Effector memory CD4-positive, alpha-beta T cell (primary cell): Measurements from ENCODE around the gene OTUD4.

Experiments
- DNase-seq, 3 donors: peaks; one replicate each; pipeline ENCODE4 v3.0.0-alpha.2; 2020
- H3K27ac ChIP-seq: 2 replicates; pipeline ENCODE4 v1.7.0; 2013; ENCODE audit warnings: mild to moderate bottlenecking, low read length, moderate library complexity; ENCODE audit not compliant: insufficient read depth, poor library complexity, severe bottlenecking
- H3K27me3 ChIP-seq: replicated peaks from 2 replicates; pipeline ENCODE4 v1.7.0; 2013; ENCODE audit warnings: mild to moderate bottlenecking, low read length; ENCODE audit not compliant: insufficient read depth, control insufficient read depth, poor library complexity, severe bottlenecking
- H3K36me3 ChIP-seq: 2 replicates; pipeline ENCODE4 v1.7.0; 2013; ENCODE audit warnings: mild to moderate bottlenecking, low read length, moderate library complexity; ENCODE audit not compliant: control insufficient read depth, insufficient read depth
- H3K4me1 ChIP-seq: 2 replicates; pipeline ENCODE4 v1.7.0; 2013; ENCODE audit warnings: low read length, mild to moderate bottlenecking; ENCODE audit not compliant: control insufficient read depth, insufficient read depth, poor library complexity, severe bottlenecking
- H3K4me3 ChIP-seq: 2 replicates; pipeline ENCODE4 v1.7.0; 2013; ENCODE audit warnings: low read length, low read depth, mild to moderate bottlenecking; ENCODE audit not compliant: insufficient read depth, poor library complexity, severe bottlenecking
- H3K9me3 ChIP-seq: 2 replicates; pipeline ENCODE4 v1.7.0; 2013; ENCODE audit warnings: mild to moderate bottlenecking, low read length, moderate library complexity; ENCODE audit not compliant: control insufficient read depth

OTUD4 gene

GRCh38 chr4:145200366-145200765 lies 20.0 kb upstream of the OTUD4 start:
- H3K27me3 ChIP-seq: peaks cover 4% of the 10 kb centered on the region
- H3K36me3 ChIP-seq: no peaks in the 10 kb centered on the region
- no peak overlapping the region for H3K27ac ChIP-seq
- H3K4me1 ChIP-seq: no peaks in the 10 kb centered on the region
- no peak overlapping the region for H3K4me3 ChIP-seq
- DNase-seq: no peak
- no peaks in the 10 kb centered on the region for H3K9me3 ChIP-seq

GRCh38 chr4:145199051-145199716 lies 18.8 kb upstream of the OTUD4 start:
- peaks cover 4% of the 10 kb centered on the region for H3K27me3 ChIP-seq
- H3K4me3 ChIP-seq: no peak overlapping the region
- no peaks in the 10 kb centered on the region for H3K9me3 ChIP-seq
- no peaks in the 10 kb centered on the region for H3K36me3 ChIP-seq
- H3K4me1 ChIP-seq: no peaks in the 10 kb centered on the region
- no peak overlapping the region for H3K27ac ChIP-seq
- no peak for DNase-seq

DNA sequence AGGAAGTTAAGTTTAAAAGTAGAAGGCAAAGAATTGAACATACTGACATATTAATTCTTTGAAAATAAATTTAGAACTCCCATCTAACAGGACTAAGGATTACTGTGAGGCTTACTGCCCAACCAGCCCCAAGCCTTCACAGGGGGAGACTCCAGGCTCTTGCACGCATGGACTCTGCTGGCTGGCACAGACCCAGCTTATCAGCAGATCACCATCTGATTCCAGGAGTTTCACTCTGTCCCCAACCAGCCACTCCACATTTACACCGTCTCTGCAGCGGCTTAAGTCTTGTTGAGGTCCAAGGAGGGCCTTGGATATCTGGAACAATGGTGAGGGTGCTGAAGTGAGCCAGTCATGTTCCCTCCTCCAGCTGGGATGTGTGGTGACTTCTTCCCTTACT lies 16.4 kb upstream of the OTUD4 start:
- Histone ChIP-seq H3K9me3 (no peaks in the 10 kb centered on the region), H3K4me3 (no peak overlapping the region), H3K27me3 (peaks cover 4% of the 10 kb centered on the region), H3K36me3 (no peaks in the 10 kb centered on the region), H3K4me1 (no peaks in the 10 kb centered on the region), H3K27ac (no peak overlapping the region)
- no peak for DNase-seq

DNA sequence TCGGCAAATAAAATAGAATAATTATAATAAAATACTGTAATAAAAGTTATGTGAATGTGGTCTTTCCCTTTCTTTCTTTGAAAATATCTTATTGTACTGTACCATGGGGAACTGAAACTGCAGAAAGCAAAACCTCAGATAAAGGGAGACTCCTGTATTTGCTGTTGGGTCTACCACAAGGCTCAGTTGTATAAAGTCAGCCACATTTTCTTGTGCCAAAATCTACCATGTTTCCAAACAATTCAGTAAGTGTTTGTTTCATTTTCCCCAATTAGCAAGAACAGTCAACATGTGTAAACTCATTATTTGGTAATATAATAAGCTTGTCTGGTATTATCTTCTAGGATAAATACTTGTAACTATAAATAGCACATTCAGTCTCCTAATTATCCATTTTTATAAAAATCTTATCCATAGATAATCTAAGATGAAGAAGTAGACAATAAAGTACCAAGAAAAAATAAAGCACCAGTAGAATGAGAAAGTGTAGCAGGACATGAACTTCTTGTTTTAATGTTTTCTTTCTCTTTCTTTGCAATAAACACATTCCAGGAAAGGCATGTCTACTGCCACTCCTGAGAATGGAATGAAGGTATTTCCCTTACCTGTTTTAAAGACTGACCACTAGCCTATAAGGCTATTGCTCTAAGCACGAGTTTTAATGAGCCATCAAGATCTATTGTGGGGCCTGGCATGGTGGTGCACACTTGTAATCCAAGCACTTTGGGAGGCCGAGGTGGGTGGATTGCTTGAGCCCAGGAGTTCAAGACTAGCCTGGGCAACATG lies 15.0 kb upstream of the OTUD4 start:
- peaks cover under 1% of the 10 kb centered on the region for H3K27me3 ChIP-seq
- H3K4me3 ChIP-seq: no peak overlapping the region
- H3K27ac ChIP-seq: no peak overlapping the region
- no peaks in the 10 kb centered on the region for H3K36me3 ChIP-seq
- H3K9me3 ChIP-seq: no peaks in the 10 kb centered on the region
- DNase-seq: no peak
- H3K4me1 ChIP-seq: no peaks in the 10 kb centered on the region

DNA sequence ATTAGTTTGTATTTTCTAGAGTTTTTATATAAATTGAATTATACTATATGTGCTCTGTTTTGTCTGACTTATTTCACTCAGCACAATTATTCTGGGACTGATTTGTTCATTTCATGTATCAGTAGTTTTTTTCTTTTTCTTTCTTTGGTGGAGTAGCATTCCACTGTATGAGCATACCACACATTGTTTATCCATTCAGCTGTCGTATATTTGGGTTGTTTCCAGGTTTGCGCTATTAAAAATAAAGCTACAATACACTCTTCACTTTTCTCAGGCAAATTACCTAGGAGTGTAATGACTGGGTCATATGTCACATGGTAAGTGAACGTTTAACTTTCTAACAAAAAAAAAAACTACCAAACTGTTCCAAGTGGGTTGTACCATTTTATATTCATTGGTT lies 9.6 kb upstream of the OTUD4 start:
- no peaks in the 10 kb centered on the region for H3K27me3 ChIP-seq

DNA sequence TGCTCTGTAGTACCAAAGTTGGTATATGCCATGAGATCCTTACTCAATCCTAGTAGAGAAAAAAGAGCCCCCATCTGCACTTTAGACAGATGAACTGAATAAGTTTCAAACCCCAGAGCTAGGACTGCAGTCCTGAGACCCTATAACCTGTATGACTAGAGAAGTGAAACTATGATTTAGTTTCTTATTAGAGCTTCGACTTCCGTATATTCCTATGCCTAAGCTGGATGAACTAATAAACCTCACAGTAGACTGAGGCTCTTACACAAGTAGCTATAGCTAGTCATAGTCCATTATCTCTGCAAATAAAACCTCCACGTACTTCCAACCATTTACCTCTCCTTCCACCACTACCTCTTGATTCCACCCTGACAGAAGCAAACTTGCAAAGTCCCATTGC lies 6.3 kb upstream of the OTUD4 start:
- H3K4me1 ChIP-seq: no peaks in the 10 kb centered on the region
- DNase-seq: no peak
- H3K36me3 ChIP-seq: no peaks in the 10 kb centered on the region
- no peaks in the 10 kb centered on the region for H3K9me3 ChIP-seq
- H3K27me3 ChIP-seq: no peaks in the 10 kb centered on the region
- H3K27ac ChIP-seq: no peak overlapping the region
- no peak overlapping the region for H3K4me3 ChIP-seq

More for the DNA sequence above, 9.6 kb upstream of the OTUD4 start:
- no peaks in the 10 kb centered on the region for H3K36me3 ChIP-seq
- H3K4me3 ChIP-seq: no peak overlapping the region
- H3K27ac ChIP-seq: no peak overlapping the region
- H3K4me1 ChIP-seq: no peaks in the 10 kb centered on the region
- no peak for DNase-seq
- H3K9me3 ChIP-seq: no peaks in the 10 kb centered on the region

- Histone ChIP-seq H3K27ac (no peak overlapping the region), H3K27me3 (no peaks in the 10 kb centered on the region), H3K9me3 (no peaks in the 10 kb centered on the region), H3K36me3 (no peaks in the 10 kb centered on the region), H3K4me1 (peaks cover 8% of the 10 kb centered on the region), H3K4me3 (no peak overlapping the region)
- no peak for DNase-seq
Measured at GRCh38 chr4:145183581-145183980, 3.2 kb upstream of the OTUD4 start.

DNA sequence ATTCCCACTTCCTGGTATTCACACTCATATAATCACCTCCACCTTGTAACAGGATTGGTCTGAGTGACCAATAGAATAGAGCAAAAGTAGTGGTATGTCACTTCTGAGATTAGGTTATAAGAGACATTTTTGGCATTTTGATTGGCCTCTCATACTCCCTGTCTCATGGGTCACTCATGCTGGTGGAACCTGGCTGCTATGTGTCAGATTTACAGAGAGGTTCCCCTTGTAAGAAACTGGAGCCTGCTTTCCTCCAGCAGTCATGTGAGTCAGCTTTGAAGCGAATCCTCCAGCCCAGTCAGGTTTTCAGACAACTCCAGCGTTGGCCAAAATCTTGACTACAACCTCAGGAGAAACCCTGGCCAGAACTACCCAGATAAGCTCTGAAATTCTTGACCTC lies 2.6 kb upstream of the OTUD4 start:
- Histone ChIP-seq H3K4me1 (peaks cover 9% of the 10 kb centered on the region), H3K9me3 (no peaks in the 10 kb centered on the region), H3K27ac (no peak overlapping the region), H3K36me3 (no peaks in the 10 kb centered on the region), H3K4me3 (no peak overlapping the region), H3K27me3 (no peaks in the 10 kb centered on the region)
- DNase-seq: no peak

- H3K27me3 ChIP-seq: no peaks in the 10 kb centered on the region
- H3K36me3 ChIP-seq: no peaks in the 10 kb centered on the region
- no peak overlapping the region for H3K27ac ChIP-seq
- no peak for DNase-seq
- H3K4me3 ChIP-seq: no peak overlapping the region
- peaks cover 12% of the 10 kb centered on the region for H3K4me1 ChIP-seq
- H3K9me3 ChIP-seq: no peaks in the 10 kb centered on the region
Measured at GRCh38 chr4:145182222-145182621, 1.8 kb upstream of the OTUD4 start.

- H3K36me3 ChIP-seq: no peaks in the 10 kb centered on the region
- H3K9me3 ChIP-seq: no peaks in the 10 kb centered on the region
- H3K4me3 ChIP-seq: peak overlapping the region; percentile 71
- H3K27ac ChIP-seq: peak overlapping the region; percentile 92
- H3K4me1 ChIP-seq: peaks cover 19% of the 10 kb centered on the region
- H3K27me3 ChIP-seq: no peaks in the 10 kb centered on the region
- DNase-seq: no peak
Measured at GRCh38 chr4:145181091-145181501, 707 bp upstream of the OTUD4 start.
